Measurements from ENCODE around the gene PLA2G2D.
"Not testable (repeated sequence)": the region's sequence is repeated elsewhere in the genome, so short reads cannot be mapped to it uniquely, and the experiment has no call there.

The PLA2G2D gene

DNA sequence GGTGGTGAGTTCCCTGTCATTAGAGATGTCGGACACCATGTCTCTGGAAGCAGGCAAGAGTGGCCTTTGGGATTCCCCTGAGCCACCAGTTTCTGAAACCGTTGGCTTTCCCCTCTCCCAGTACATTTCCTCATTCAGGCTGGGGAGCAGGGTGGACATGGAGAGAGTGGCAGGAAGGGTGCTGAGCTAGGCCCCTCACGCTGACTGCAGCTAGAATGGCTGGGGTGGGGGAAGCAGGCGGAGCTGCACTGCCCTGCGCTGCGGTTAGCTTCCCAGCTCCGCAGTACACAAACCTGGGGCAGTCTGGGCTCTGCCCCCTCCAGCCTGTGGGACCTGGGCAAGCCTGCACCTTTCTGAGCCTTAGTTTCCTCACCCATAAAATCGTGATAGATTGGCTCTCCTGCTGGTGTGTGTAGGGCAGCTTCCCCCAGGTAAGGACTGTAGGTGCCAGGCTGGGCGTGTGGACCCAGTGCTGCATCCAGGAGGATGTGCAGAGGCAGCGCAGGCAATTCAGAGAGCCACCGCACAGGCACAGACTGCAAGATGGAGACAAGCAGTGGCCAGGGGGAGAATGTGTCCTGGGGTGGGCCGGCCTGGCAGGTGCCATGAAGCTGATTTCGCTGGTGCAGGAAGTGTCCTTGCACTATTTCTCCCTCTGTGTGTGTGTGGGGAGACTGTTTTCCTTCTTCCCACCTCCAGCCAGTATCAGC is 22.8 kb upstream of the PLA2G2D start:
- DNase-seq, result no peak

DNA sequence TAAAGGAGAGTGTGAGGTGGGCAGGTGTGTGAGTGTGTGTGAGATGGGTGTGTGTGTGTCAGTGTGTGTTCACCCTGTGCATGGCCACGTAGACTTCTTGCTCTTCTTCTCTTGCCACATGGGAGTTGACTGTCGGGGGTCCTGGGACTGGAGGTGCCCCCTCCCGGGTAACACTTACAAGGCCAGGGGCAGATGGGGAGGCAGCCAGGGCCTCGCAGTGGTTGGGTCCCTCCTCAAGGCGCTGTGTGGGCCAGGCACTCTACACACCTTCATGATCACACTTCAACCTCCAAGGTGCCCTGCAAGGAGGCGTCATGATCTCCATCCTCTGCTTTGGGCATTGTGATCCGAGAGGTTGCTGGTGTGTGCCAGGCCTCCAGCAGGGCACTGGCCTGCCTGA is 22.1 kb upstream of the PLA2G2D start:
- no peak for DNase-seq

DNA sequence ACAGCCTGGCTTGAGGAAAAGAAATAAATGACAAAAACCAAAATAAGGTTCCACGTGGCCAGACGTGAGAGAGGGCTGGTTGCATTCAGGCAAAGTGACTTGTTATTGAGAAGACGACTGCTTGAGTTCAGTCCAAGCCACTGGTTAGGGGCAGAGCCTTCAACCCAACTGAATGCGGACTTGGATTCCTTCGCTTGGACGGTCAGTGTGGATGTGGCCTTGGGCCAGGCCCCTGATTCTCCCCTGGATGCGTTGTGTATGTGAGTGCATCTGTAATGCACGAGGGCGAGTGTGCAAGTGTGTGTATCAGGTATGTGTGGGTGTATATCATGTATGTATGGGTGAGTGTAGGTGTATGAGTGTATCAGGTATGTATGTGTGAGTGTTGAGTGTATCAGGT is 21.7 kb upstream of the PLA2G2D start:
- DNase-seq, result no peak

DNA sequence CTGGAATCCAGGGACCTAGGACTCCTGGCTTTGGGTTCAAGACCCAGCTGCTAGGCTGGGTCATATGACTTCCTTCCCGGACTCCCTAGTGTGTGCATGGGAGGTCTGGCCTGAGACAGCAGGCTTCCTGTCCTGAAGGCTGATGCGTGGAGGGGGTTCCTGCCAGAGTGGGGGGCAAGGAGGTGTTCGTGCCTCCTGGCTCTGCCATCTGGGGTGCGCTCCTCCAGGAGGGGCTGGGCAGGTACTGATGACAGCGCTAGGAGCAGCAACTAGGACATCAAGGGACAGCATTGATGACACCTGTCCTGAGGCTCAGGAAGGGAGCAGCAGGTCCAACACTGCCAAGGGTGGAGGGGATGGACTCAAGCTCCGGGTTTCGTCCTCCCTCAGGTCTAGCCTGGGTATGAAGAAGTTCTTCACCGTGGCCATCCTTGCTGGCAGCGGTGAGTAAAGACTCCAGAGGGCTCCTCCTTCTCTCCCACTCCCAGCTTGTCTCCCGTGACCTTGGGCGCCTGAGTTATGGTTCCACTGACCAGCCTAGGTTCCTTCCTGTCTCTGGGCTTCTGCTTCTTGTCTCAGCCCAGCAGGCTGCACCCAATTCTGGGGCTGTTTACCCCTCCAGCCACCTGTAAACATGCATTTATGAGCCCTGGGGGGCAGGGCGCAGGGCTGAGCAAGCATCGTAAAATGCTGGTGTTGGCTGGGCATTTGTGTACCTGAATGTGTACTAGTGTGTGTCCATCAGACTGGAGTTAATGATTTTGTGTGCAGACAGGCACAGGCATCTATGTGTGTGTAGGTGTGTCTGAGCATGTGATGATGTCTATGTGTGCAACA is 20.7 kb upstream of the PLA2G2D start:
- no peak for DNase-seq

DNA sequence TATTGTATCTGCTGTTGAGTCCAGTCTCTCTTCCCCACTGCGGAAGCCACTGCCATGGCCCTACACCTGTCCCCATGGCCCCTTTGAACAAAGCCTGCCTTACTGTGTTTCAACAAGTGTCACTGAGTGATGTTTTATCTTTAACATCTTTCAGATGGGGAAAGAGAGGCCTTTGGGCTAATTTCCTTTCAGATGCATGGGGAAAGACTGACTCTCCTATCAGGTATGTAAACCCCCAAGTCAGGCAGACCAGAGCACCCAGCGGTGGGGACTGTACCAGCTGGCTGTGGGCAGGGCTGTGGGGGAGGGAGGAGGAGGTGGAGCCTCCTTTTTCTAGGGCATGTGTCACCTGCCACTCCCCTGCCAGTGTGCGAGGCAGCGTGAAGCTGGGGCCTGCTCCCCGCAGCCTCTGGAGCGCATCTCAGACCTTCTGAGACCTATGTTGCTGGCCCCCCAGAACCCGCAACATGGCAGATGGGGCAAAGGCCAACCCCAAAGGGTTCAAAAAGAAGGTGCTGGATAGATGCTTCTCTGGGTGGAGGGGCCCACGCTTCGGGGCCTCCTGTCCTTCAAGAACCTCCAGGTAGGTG is 19.7 kb upstream of the PLA2G2D start, which contains the start of gene PLA2G2F:
Gene PLA2G2F, plus strand, starts transcription at position 363 of the 590 bp plus-strand sequence. Its CDS starts 105 bp downstream, at position 468.
- no peak for DNase-seq

DNA sequence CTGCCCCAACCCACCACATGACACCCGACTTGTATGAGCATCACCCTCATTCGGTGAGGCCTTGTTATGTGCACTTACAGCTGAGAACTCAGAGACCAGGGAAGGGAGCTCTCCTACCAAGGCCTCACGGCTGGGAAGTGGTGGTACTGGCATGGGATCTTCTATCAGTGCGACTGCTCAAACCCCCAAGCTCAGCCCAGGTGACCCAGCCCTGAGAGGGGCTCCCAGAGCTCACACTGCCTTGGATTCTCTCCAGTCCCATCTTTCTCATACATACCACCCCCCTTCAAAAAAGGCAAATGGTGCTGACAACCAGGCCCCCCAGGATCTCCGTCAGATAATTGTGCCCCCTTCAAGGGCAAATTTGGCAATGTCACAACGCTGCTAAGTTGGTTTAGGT is 19.0 kb upstream of the PLA2G2D start:
- no peak for DNase-seq

DNA sequence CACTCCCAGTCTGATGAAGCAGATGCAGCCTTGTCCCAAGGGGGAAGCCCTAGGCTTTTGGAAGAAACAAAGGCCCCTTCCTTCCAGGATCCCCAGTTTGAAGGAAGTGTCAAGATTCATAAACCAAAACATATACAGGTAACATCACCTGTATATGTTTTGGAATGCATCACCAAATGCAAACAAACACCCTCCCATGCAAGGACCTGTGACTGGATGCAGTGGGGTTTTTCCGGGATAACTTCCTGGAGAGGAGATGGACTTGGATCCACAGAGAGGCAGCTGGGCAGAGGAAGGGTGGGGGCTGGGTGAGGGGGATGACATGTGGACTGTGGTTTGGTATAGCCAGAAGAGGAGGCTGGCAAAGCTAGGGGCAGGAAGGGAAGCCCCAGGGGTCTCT is 18.3 kb upstream of the PLA2G2D start:
- DNase-seq, result no peak

DNA sequence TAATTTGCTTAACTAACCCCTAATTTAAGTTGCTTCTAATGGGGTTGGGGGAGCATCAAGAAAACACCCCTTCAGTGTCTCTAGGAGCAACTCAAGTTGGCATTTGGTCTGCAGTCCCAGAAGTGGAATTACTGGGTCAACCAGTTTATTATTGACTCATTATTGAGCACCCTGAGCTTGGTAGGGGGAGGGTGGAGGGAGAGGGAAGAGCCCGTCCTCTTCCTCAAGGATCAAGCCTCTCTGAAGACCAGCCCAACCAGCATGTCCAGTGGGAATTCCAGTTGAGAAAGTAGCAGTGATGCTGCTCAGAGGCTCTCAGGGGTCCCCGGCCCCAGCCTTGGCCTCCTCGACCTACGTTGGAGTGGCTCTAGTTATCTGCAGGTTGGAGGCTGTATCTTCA is 17.7 kb upstream of the PLA2G2D start:
- DNase-seq, result no peak

DNA sequence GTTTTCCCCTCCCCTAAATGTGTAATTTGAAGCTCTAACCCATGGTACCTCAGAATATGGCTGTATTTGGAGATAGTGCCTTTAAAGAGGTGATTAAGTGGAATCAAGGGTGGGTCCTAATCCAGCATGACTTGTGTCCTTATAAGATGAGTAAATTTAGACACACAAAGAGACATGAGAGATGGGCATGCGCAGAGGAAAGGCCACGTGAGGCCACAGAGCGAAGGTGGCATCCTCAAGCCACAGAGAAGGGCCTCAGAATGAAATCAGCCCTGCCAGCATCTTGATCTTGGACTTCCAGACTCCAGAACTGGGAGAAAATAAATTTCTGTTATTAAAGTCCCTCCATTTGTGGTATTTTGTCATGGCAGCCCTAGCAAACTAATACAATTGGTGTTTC is 16.9 kb upstream of the PLA2G2D start:
- DNase-seq, result no peak

DNA sequence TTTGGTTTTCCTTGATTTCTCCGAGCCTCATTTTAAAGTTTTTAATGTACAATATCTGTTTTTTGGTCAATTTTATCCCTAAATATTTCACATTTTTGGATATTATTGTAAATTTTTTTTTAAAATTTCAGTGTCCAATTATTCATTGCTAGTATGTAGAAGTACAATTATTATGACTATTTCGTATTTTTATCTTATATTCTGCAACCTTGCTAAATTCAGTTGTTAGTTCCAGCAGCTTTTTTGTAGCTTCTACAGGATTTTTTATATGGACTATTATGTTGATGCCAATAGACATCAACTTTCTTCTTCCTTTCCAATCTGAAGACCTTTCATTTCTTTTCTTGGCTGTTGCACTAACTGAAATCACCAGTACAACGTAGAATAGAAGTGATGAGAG is 15.7 kb upstream of the PLA2G2D start:
- no peak for DNase-seq

DNA sequence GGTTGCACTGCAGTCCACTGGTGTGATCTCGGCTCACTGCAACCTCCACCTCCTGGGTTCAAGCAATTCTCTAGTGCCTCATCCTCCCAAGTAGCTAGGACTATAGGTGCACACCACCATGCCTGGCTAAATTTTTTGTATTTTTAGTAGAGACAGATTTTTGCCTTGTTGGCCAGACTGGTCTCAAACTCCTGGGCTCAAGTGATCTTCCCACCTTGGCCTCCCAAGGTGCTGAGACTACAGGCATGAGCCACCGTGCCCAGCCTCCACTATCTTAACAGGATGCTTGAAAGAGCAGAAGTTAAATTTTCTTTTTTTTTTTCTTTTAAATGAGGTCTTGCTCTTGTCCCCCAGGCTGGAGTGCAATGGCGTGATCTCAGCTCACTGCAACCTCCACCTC is 11.2 kb upstream of the PLA2G2D start:
- not testable (repeated sequence) for DNase-seq

DNA sequence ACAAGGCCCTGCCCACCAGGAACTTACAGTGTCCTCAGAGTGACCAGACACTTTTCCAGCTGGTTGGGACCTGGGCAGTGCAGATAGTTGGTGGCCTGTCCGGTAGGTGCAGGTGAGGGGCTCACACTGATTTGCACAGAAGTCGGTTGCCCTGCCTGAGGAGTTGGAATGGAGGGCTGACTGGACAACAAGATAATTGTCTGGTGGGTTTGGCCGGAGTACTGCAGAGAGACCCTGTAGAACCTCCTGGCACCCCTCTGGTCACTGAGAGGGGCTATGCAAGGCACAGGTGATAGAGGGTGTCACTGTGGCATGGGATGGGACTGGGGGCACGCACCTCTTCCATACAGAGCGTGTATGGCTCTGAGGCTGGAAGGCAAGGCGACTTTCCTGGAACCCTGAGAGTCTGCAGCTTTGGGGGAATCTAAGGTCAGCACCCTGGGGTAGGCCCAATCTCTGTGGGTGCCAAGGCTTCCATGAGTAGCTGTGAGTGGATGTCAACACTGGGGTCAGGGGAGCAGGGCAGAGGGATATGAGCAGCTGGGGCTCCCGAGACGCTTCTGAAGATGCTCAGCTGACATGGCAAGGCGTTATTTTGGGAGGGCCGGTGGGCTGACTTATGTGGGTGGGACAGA is 7.6 kb upstream of the PLA2G2D start:
- DNase-seq, result no peak

DNA sequence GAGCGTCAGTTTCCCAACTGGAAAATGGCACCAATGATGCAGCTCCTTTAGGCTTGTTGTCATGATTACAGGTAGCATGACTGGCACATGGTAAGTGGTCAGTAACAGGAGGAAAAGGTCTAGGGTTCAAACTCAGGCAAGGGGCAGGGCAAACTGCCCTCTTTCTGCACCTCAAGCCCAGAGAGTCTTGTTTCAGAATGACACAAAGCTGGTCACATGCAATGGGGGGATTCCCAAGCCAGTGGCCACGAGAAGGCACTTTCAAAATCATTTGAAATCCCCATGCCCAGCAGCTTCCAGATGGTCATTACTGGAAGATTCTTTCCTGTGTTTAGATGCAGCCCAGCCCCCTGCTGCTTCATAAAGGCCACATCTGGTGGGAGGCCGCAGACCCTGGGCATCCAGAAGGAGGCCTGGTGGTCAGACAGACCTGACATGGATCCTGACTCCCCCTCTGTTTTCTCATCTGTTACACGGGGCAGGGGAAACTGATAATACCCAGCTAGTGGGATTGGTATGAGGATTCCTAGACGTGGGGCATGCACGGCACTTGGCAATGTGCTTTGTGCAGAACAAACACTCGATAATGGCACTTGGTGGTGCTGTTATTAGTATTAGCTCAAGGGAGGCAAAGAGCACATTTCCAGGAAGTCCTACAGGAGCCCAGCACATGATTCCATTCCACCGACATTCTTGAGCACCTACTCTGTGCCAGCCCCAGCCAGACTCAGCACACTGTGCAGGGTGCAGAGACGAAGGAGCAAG is 6.9 kb upstream of the PLA2G2D start:
- no peak for DNase-seq

DNA sequence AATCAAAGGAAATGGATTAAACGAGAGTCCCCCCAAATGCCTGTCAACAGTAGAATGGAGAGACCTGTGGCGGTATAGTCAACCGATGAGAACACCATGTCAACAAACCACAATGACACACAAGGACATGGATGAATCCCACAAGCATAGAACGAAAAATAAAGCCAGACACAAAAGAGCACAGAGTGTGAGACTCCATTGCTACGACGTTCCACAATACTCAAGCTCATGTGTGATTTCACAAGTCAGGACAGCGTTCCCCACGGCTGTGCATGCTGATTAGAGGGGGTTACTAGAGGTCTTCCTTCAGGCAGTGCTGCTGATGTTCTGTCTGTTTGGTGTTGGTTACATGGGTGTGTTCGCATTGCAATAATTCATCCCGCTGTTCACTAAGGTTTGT is 5.8 kb upstream of the PLA2G2D start:
- no peak for DNase-seq

DNA sequence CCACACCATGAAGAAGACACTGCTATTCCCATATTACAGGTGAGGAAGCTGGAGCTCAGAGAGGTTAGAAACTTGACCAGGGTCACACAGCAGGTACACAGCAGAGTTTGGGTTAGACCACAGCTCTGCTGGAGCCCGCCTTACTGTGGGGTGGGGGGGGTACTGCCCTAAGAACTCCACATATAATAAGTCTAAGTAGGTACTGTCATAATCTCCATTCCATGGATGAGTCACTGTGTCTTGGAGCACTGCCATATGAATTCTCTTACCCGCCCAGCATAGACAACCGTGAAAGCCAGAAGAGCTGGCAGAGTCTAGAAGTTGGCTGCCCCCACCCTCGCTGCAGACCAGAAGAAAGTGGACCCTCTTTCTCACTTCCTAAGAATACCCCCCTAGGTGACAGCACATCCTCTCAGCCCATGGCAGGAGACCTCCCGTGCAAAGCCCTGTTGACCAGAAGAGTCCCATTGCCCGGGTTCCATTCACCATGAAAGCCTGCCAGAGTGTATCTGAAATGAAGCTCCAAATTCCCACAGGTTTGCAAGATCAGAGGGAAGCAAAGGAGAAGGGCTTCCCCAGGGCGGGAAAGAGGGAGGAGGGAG is 5.2 kb upstream of the PLA2G2D start:
- DNase-seq, result peak; percentile 43

DNA sequence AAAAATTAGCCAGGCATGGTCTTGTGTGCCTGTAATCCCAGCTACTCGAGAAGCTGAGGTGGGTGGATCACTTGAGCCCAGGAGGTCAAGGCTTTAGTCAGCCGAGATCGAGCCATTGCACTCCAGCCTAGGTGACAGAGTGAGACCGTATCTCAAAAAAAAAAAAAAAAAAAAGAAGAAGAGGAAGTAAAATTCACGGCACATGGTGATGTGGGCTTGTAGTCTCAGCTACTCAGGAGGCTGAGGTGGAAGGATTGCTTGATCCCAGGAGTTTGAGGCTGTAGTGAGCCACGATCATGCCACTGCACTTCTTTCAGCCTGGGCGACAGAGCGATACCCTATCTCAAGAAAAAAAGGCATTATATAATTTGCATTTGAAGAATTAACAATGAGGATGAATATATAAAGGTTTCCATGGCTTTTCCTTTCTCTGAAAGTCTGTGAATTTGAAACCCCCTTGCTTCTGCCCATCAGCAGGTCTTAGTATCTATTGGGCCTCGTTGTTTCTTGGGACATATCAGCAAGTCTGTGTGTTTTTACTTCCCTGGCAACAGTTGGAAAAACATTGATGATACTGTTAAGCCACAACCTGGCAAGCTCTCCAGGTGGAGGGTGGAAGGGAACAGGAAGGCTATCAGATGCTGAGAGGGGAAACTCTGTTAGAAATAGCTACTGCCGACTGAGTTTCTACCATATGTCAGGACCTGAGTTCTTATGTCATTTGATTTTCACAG is 4.6 kb upstream of the PLA2G2D start:
- no peak for DNase-seq

DNA sequence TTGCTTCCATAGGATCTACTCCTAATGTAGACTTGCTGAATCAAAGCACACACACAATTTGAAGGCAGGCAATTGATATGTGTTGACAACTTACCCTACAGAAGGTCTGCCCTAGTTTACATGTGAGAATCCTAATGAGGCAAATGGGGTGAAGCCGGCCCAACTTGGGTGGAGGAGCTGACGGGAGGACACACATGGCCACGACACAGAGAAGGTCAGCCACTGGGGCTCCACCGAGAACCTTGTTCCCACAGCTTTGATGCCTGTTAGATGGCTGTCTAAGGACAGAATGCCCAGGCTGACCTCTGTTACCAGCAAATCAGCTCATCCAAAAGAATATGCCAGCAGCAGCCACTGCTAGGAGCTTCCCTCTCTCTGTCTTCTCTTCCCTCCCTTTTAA is 1.5 kb upstream of the PLA2G2D start:
- DNase-seq, result no peak

DNA sequence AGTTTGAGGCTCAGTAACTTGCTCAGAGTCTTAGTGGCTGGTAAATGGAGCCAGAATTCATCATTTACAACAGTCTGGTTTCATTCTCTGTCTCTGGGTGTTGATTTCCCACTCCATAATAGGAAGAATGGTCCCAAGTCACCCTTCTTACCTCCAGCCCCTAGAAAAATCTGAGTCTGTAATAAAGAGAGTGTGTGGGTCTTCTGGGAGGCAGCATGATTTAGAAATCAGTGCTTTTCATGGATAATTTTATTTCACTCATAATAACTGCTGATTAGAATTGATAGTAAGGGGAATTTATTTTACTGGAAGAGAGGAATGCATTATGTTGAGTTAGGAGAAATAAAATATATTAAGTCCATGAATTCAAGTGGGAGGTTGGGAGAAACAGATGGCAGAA is 2.1 kb downstream of the PLA2G2D start:
- DNase-seq, result no peak

DNA sequence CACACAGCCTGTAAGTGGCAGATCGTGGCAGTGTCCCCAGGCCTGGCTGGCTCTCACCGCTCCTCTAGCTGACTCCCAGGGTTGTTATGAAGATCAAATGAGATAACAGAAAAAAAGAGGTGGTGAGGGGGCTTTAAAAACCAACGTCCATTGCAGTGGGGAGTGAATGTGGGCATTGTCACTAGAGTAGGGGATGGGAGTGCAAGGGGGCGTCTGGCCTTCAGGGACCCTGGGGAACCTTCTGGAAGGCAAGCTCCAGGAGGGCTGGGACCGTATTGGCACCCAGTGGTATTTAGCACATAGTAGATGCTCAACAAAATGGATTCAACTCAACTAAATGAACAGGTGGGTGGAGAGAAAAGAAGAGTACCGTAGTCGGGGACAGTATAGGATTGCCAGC is 3.4 kb downstream of the PLA2G2D start:
- DNase-seq, result no peak

DNA sequence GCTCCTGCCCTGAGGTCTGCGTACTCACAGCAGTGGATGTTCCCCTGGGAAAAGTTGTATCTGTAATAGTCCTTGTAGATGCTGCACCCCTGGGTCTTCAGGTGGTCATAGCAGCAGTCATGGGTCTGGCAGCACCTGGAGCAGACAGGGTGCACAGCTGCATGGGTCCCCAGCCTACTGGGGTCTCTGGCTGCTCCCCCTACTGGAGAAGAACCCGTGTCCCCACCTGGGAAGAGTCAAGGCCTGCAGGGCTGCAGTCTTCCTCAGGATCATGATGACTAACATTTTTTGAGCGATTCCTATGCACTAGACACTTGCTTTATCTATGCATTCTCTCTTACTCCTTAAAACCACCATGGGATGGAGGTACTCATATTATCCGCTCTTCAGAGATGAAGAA is 3.9 kb downstream of the PLA2G2D start:
- DNase-seq, result no peak

DNA sequence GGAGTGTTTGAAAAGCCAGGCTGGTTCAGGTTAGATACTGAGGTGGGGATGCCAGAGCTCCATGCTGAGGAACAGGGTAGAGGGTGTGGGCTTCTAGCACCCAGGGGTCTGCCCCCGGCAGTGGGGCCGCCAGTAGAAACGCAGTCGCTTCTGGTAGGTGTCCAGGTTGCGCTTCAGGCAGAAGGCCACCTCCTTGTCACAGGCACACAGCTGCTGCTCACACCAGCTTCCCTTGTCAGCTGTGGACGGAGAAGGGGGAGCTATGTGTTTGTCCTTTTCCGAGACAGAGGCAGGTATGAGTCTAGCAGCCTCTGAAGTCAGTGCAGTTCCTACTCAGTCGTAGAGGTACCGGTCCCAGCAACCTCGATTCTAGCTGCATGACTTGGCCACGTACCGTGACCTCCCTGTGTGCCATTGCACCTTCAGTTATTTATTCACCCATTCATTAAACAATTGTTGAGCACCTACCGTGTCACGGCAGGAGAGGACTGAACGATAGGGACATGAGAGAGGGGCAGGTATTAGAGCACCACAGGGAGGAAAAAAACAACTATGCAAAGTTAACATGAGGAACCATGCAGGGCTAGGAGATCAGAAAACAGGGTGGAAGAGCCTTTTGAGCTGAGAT is 5.2 kb downstream of the PLA2G2D start:
- DNase-seq, result no peak

Measured in femur (tissue), 1 donor.